ENCODE results near the gene DUSP9.

Gene DUSP9

GRCh38 chrX:153637121-153638040 is 9.6 kb upstream of the DUSP9 start:
- DNase-seq (ENCODE audit: low spot score): no peak

GRCh38 chrX:153638041-153638371 is 9.0 kb upstream of the DUSP9 start:
- no peak for DNase-seq (ENCODE audit: low spot score)

GRCh38 chrX:153638436-153639176 is 8.4 kb upstream of the DUSP9 start:
- no peak for DNase-seq (ENCODE audit: low spot score)

GRCh38 chrX:153639177-153640044 is 7.6 kb upstream of the DUSP9 start:
- DNase-seq (ENCODE audit: low spot score): no peak

- no peak for DNase-seq (ENCODE audit: low spot score)
Observed at GRCh38 chrX:153640045-153640686, 6.8 kb upstream of the DUSP9 start.

GRCh38 chrX:153640736-153641575 is 6.0 kb upstream of the DUSP9 start:
- no peak for DNase-seq (ENCODE audit: low spot score)

- DNase-seq (ENCODE audit: low spot score): no peak
Observed at GRCh38 chrX:153641627-153642026, 5.4 kb upstream of the DUSP9 start.

GRCh38 chrX:153642051-153642654 is 4.8 kb upstream of the DUSP9 start:
- no peak for DNase-seq (ENCODE audit: low spot score)

- no peak for DNase-seq (ENCODE audit: low spot score)
Observed at GRCh38 chrX:153642655-153643430, 4.2 kb upstream of the DUSP9 start.

GRCh38 chrX:153643431-153644351 is 3.3 kb upstream of the DUSP9 start:
- peak; percentile 47 for DNase-seq (ENCODE audit: low spot score)

GRCh38 chrX:153644356-153645125 is 2.5 kb upstream of the DUSP9 start:
- no peak for DNase-seq (ENCODE audit: low spot score)

GRCh38 chrX:153645151-153645550 is 1.9 kb upstream of the DUSP9 start:
- DNase-seq (ENCODE audit: low spot score): no peak

GRCh38 chrX:153645921-153646488 is 998 bp upstream of the DUSP9 start:
- no peak for DNase-seq (ENCODE audit: low spot score)

- DNase-seq (ENCODE audit: low spot score): no peak
Observed at GRCh38 chrX:153647461-153648357, 706 bp downstream of the DUSP9 start.

GRCh38 chrX:153648358-153649177 is 1.6 kb downstream of the DUSP9 start:
- no peak for DNase-seq (ENCODE audit: low spot score)
